Body of pancreas (tissue), 4 donors: ENCODE results near the gene CMSS1. TPM values are rescaled to one million over a fixed set of nuclear protein-coding genes. Genes with fewer than 3 reads are reported as not detected.

Experiments used
- ATAC-seq: fragments of 150-250 bp; one replicate; pipeline ENCODE4 v1.9.1; 2016
- DNase-seq, 4 donors: peaks; one replicate each; pipeline ENCODE4 v3.0.0-alpha.2; 2019
- H3K27ac ChIP-seq, 4 donors: fragments of 200-600 bp; sonication (generic); 1 replicate in 3 of 4; 2 replicates in 1 of 4; pipeline versions ENCODE4 v1.5.1 to v1.6.1; 2016 to 2019; ENCODE audit warnings: mild to moderate bottlenecking in 1 of 4, mixed read lengths in 1 of 4, moderate library complexity in 1 of 4
- H3K27me3 ChIP-seq, 2 donors: fragments of 200-600 bp; sonication (generic); one replicate each; pipeline ENCODE4 v1.6.0; 2016; ENCODE audit warnings: mild to moderate bottlenecking in 1 of 2
- H3K36me3 ChIP-seq, 2 donors: fragments of 200-600 bp; sonication (generic); replicated peaks in 1 of 2; 2 replicates each; pipeline ENCODE4 v1.5.1; 2016; ENCODE audit warnings: low read depth in 2 of 2; ENCODE audit not compliant: insufficient read depth in 1 of 2
- H3K4me1 ChIP-seq: fragments of 200-600 bp; sonication (generic); one replicate; pipeline ENCODE4 v1.6.0; 2016
- H3K4me3 ChIP-seq, 2 donors: fragments of 200-600 bp; sonication (generic); 1 replicate in 1 of 2; 2 replicates in 1 of 2; pipeline ENCODE4 v1.5.1; 2016 to 2019
- H3K9me3 ChIP-seq, 3 donors: fragments of 200-600 bp; sonication (generic); 1 replicate in 2 of 3; 2 replicates in 1 of 3; pipeline ENCODE4 v1.5.1; 2016
- POLR2A ChIP-seq, 3 donors: fragments of 450-650 bp; IDR thresholded peaks; one replicate each; pipeline ENCODE4 v1.6.1; 2016; ENCODE audit warnings: antibody characterized with exemption in 3 of 3, mild to moderate bottlenecking in 2 of 3
- WGBS, 2 donors: methylation state at CpG; one replicate each; pipeline ENCODE4 v1.1.5; 2017; 5-methylcytosine and 5-hydroxymethylcytosine counted together
- intact Hi-C: fragments of 100-400 bp; cut with DNase I; formaldehyde crosslinking; loops from one replicate; pipeline ENCODE4 v1.15.1; 2023
- total RNA-seq, 2 donors: library from RNA; depleted of rRNA; stranded (reverse); fragments of >200 nt; gene quantifications; one replicate each; pipeline ENCODE4 v1.1.0, GENCODE V29; 2016
- TF ChIP-seq, protein P1 (sequence below), 7 experiments: fragments of 450-650 bp in 4 of 7; fragments of 200-600 bp in 3 of 7; sonication (generic) in 3 of 7; IDR thresholded peaks; one replicate each; pipeline ENCODE4 v1.5.1; 2016 to 2019; ENCODE audit warnings: antibody characterized with exemption in 7 of 7

Gene CMSS1
- total RNA-seq, 2 donors from 2014 or later, result 3.9 to 21.4 TPM

DNA sequence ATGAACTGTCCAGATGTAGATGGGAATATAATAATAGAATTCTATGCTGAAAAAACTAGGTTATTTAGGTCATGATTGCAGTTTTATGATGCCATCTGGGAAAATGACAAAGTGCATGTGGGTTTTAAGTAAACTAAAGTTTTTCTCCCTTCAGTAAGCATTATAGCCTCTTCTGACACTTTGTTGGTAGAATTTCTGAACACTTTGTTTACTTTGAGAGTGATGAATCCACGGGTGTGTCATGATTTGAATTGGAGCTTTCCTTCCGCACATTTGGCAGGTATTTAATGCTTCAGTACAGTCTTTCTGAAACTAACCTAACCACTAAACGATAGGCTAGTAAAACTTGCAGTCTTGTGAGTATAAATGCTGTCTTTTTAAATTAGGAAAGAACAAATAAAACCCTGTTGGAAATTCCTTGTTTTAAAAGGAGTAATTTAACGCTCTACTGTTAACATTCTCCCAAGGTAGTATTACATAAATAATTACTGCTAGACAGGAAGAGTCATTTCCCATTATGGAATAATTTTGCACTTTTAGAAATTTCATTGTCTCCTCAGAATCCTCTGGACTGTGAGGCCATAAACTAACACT is 289.7 kb downstream of the CMSS1 start:
- Histone ChIP-seq H3K27me3 (no peaks in the 10 kb centered on the region), H3K4me3 (no peak overlapping the region), H3K36me3 (no peaks in the 10 kb centered on the region), H3K27ac (no peak overlapping the region), H3K4me1 (peaks cover 37% of the 10 kb centered on the region), H3K9me3 (no peaks in the 10 kb centered on the region)
- TF ChIP-seq, protein P1, sequence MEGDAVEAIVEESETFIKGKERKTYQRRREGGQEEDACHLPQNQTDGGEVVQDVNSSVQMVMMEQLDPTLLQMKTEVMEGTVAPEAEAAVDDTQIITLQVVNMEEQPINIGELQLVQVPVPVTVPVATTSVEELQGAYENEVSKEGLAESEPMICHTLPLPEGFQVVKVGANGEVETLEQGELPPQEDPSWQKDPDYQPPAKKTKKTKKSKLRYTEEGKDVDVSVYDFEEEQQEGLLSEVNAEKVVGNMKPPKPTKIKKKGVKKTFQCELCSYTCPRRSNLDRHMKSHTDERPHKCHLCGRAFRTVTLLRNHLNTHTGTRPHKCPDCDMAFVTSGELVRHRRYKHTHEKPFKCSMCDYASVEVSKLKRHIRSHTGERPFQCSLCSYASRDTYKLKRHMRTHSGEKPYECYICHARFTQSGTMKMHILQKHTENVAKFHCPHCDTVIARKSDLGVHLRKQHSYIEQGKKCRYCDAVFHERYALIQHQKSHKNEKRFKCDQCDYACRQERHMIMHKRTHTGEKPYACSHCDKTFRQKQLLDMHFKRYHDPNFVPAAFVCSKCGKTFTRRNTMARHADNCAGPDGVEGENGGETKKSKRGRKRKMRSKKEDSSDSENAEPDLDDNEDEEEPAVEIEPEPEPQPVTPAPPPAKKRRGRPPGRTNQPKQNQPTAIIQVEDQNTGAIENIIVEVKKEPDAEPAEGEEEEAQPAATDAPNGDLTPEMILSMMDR (IDR thresholded peaks at IDR 0.05), result no peak
- TF ChIP-seq POLR2A (IDR thresholded peaks at IDR 0.05), result no peak
- WGBS, 2 donors, result 55 to 67% methylated on average over 4 of the region's 4 CpGs
- intact Hi-C loops, result no loop called here
- ATAC-seq (no peak), DNase-seq (no peak)

DNA sequence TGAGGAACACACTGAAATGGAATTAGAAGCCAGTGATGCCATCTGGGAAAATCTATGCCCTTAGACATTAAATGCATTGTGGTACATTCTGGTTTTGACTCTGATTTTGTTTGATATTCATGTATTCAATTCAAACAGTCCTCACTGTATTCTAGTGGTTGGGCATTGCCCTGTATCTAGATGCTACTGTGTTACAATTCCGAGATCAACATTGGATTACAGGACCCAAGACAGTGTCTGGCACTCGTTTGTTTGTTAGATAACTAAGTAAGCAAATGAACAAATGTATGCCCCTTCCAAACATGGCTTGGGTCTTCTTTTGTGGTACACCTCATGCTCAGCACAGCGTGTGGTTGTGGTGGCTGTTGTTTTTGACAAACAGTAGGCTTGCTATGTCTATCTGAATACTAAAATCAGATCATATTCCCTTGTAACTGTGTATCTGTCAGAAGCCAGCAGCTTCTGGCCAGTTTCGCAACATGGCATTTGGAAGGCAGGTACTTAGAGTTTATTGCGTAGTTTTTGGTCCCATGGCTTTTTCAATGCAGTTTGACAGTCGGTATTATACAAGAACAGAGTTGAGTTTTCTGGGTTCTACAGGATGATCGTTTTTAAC is 290.9 kb downstream of the CMSS1 start:
- intact Hi-C loops, result no loop called here
- TF ChIP-seq, protein P1 (IDR thresholded peaks at IDR 0.05), result no peak
- TF ChIP-seq POLR2A (IDR thresholded peaks at IDR 0.05), result no peak

DNA sequence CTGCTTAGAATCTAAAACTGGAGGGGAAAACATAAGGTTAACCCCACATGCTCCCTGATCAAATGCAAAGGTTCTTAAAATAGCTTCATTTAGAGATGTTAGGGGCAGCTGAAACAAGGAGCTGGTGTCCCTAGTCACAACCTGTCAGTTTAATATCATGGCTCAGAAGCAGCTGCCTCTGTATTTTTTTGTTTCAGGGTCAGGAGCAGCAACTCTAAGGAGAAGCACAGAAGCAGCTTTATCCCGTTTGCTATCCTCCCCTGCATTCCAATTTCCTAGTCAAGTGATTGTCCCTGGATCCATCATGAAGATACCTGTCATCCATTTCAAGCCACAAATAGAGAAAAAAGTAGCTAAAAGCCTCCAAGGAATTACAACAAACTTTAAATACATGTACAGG is 292.5 kb downstream of the CMSS1 start:
- TF ChIP-seq POLR2A (IDR thresholded peaks at IDR 0.05), result no peak
- TF ChIP-seq, protein P1 (IDR thresholded peaks at IDR 0.05), result no peak
- intact Hi-C loops, result no loop called here
- ATAC-seq (no peak), DNase-seq (no peak)
- Histone ChIP-seq H3K27ac (no peak overlapping the region), H3K4me3 (no peak overlapping the region), H3K27me3 (no peaks in the 10 kb centered on the region), H3K36me3 (no peaks in the 10 kb centered on the region), H3K9me3 (no peaks in the 10 kb centered on the region), H3K4me1 (peaks cover 17% of the 10 kb centered on the region)
- WGBS, 2 donors, result 90 to 92% methylated on average over 1 of the region's 1 CpG

More for the DNA sequence above, 290.9 kb downstream of the CMSS1 start:
- Histone ChIP-seq H3K4me1 (peaks cover 31% of the 10 kb centered on the region), H3K27me3 (no peaks in the 10 kb centered on the region), H3K4me3 (no peak overlapping the region), H3K27ac (no peak overlapping the region), H3K36me3 (no peaks in the 10 kb centered on the region), H3K9me3 (no peaks in the 10 kb centered on the region)
- 83 to 89% methylated on average over 7 of the region's 7 CpGs for WGBS, 2 donors
- no peak for ATAC-seq
- no peak for DNase-seq

DNA sequence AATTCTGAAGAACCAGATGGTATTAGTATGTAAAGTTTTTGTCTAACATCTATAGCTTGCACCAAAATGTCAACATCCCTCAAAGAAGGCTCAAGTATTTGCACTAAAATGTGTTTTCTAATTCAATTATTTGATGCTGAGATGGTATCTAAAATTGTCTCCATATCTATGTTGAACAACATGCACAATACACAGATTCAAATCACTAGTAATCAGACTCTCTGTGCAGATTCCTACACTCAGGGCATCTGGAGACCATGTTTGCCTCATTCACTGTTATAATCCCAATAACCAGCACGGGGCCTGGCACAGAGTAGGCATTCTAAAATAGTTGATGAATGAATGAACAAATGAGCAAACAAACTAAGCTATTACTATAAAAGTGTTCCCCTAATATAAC is 294.1 kb downstream of the CMSS1 start:
- TF ChIP-seq, protein P1 (IDR thresholded peaks at IDR 0.05), result no peak
- TF ChIP-seq POLR2A (IDR thresholded peaks at IDR 0.05), result no peak
- peaks cover 8% of the 10 kb centered on the region for H3K4me1 ChIP-seq
- intact Hi-C loops, result no loop called here
- H3K4me3 ChIP-seq, result no peak overlapping the region
- H3K36me3 ChIP-seq, result no peaks in the 10 kb centered on the region
- ATAC-seq (no peak), DNase-seq (no peak)
- H3K9me3 ChIP-seq, result no peaks in the 10 kb centered on the region
- 87 to 97% methylated on average over 1 of the region's 1 CpG for WGBS, 2 donors
- H3K27ac ChIP-seq, result no peak overlapping the region
- no peaks in the 10 kb centered on the region for H3K27me3 ChIP-seq
